Measurements from ENCODE around the gene POLR3GL.

Gene POLR3GL

DNA sequence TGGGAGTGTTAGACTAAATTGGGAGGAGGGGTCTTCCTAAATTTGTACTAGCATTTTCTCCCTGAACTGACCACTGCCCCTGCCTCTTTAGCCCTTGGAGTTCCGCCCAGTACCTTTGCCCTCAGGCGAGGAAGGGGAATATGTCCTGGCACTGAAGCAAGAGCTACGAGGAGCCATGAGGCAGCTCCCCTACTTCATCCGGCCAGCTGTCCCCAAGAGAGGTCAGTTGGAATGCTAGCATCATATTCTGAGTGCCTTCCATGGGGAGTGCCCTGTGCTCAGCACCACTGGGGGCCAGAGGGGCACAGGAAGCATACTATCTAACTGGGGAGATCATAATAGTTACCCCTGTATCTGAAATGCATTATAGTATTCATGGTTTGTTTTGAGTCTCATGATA, 10.7 kb downstream of the POLR3GL start:
- no peak for DNase-seq (ENCODE audit: low read depth)

DNA sequence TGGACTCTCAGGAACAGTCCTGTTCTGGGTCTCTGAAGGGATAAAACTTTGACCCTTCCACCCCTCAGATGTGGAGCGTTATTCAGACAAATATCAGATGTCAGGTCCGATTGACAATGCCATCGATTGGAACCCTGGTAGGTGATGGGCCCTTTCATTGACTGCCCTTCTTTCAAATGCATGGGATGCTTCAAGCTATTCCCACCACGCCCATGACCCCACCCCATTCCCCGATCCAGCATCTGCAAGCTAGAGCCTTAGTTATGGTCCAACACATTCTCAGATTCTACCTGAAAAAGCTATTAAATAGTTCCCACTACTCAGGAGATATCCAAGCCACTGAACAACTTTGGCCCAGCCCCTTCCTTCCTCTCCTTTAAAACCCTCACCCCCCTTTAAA, 12.5 kb downstream of the POLR3GL start:
- DNase-seq (ENCODE audit: low read depth): no peak

DNA sequence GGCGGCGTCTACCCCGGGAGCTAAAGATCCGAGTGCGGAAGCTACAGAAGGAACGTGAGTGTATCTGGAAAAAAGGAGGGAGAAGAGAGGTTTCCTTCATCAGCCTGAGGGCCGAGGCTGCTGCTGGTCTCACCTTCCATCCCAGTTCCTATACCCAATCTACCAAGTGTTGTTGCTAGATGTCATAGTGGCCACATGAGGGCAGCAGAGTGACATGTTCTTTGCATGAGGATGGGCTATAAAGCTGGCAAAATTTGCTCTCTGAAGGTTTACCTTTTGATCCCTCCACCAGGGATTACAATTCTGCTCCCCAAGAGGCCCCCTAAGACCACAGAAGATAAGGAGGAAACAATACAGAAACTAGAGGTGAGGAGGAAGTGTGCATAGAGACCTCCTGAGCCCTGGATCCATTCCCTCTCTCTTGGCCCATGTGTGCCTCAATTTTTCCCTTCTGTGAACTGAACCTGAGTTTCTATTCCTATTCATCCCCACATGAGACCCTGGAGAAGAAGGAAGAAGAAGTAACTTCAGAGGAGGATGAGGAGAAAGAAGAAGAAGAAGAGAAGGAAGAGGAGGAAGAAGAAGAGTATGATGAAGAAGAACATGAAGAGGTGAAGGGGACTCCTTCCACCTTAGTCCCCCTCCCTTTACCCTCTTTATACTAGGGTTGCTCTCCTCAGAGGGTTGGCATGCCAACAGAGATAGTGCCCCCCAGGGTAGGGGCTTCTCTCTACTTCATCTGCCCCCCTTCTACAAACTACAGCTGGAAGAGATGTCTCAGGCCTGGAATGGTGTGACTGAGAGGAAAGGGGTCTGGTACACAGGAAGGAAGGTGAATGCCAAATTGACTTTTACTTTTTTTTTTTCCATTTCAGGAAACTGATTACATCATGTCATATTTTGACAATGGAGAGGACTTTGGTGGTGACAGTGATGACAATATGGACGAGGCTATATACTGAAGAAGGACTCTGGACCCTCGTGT, 13.3 kb downstream of the POLR3GL start:
- peak; percentile 65 for DNase-seq (ENCODE audit: low read depth)

DNA sequence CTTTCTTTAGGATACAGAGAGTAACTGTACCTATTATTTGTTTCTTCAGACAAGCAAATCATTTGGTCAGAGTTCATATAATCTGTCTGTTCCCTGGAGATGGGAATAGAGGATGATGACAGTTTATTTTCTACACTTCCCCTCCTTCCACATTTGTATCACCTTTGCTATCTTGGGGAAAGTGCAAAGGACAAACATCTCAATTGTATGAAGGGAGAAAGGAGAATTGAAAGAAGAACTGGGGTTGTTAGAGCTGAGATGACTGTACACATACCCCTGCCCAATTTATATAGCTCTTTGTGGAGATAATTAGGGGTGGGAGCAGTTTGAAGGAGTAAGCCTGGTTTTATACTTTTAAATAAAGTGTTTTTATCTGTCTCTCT, 14.0 kb downstream of the POLR3GL start:
- DNase-seq (ENCODE audit: low read depth): no peak

DNA sequence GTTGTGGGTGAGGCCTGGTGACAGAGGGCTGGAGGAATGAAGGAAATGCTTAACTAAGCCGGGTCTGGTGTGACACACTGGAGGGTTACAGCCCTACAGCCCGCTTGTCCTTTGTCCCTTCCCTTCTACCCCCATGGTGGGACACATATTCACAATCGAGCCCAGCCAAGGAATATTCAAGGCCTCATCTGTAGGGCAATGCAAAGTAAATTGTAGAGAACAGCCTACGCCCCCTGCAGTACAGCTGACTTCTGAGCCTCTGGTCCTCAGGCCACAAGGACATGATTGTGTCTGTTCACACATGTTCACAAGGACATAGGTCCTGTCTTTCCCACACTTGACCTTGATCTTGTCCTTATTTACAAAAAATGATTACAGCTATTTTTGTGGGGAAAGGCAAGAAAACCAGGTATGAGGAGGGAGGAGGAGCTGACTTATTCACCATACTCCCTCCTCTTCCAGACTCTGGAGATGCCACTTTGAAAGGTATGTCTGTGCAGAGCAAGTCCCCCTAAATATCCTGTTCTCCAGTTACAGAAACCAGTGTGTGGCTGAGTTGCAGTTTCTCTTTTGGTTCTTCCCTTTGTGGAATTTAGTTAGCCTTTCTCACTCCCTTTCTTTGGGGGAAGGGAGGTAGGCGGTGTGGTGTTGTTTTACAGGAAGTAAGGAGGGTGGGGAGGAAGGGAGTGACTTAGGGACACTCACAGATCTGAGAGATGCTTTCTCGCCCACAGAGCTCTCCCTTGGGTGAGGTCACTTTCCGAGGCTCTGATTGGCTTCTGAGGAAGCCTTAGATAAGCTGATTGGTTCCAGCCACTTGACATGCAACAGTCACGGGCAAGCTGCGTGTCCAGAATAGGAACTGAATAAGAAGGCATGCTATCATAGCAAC, 14.6 kb downstream of the POLR3GL start:
- peak; percentile 56 for DNase-seq (ENCODE audit: low read depth)

DNA sequence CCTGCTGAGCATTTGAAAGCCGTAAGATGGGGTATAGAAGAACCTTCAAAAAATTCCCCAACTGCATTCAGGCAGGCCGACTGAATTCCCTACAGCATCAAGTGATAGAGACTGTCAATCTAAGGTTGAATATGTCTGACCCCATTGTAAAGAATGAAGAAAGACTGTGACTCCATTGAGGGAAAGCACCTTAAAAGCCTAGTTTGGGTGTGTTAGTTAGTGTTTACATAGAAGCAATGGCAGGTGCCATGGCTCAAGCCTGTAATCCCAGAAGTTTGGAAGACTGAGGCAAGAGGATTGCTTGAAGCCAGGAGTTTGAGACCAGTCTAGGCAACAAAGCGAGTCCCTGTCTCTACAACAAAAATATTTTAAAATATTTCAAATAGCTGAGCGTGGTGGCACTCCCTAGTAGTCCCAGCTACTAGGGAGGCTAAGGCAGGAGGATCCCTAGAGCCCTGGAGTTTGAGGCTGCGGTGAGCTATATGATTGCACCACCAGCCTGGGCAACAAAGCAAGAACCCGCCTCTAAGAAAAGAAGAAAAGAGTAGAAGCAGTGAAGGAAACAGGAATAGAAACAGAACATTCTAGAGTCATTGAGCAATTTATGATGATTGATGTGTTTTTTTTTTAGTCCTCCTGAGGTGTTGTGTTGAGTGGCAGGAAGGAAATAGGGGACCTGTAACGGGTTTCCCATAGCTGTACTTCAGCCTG, 15.4 kb downstream of the POLR3GL start:
- no peak for DNase-seq (ENCODE audit: low read depth)

DNA sequence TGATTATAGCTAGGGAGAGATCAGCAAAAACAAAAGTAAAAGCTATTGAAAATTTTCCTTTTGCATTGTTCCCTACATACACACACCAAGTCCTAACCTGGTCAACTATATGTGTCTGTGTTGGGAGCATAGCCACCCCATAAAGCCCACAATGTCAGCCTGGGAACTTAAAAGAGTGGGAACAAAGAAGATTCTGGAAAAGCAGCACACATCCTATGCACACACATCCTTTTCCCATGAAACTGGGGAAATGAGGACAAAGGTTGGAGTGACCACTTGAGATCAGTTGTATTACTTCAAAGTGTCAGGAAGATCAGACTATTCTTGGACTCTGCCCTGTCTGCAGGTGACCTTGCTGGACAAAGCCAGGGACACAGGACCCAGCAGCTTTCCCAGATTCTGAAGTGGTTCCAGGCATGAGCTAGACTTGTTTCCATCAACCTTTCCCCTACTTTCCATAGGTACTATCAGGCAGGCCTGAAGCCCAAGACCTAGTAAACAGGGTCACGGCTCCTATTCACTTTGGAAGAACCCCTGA, 16.0 kb downstream of the POLR3GL start:
- DNase-seq (ENCODE audit: low read depth): no peak

DNA sequence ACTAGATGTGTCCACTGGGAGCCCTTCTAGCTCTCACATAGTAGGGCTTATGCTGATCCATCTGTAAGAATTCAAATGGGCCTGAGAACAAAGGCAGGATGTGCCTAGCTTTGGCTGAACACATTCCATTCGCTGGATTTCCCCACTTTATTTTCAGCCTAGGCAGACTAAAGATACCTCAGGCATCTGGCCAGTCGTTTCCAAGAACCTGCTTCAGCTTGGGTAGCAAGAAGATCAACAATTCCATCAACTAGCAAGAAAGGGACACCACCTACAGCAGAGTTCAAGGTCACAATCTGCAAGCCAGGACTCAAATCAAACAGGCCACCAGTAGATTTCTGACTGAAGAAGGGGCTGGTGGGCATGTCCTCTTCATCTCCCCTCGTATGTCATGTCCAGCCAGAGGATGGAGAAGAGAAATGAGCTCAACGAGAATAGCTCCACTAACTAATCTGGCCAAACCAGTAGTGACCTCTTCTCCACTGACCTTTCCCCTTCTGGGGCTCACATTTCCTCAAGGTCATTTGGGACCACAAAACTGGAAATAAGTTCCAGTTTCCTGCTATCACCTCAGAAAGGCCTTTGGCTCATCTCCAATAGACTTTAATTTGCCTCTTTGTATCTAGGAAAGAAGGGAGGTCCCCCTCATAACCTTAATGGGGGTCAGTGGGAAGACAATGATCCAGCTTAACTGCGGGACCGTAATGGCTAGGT, 17.7 kb downstream of the POLR3GL start:
- no peak for DNase-seq (ENCODE audit: low read depth)

DNA sequence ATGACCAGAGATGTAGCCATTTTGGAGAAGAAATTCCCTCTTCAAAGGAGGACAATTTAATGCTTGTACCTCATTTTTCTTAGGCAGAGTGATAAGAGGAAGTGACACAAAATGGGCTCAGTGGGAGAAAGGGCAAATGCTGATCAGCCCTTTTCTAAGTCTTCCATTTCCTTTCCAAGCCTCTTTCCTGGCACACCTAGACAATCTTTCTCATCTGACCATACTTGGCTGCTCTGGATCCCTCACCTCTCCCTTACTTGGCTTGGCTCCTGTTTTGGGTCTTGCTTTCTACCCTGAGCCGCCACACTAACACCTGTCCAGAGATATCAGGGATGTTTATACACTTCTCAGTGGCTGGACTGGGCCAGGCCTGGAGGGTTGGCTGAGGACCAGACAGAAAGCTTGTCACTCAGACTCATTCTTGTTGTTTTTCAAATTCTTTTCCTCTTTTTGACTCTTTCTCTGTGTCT, 18.8 kb downstream of the POLR3GL start:
- no peak for DNase-seq (ENCODE audit: low read depth)

DNA sequence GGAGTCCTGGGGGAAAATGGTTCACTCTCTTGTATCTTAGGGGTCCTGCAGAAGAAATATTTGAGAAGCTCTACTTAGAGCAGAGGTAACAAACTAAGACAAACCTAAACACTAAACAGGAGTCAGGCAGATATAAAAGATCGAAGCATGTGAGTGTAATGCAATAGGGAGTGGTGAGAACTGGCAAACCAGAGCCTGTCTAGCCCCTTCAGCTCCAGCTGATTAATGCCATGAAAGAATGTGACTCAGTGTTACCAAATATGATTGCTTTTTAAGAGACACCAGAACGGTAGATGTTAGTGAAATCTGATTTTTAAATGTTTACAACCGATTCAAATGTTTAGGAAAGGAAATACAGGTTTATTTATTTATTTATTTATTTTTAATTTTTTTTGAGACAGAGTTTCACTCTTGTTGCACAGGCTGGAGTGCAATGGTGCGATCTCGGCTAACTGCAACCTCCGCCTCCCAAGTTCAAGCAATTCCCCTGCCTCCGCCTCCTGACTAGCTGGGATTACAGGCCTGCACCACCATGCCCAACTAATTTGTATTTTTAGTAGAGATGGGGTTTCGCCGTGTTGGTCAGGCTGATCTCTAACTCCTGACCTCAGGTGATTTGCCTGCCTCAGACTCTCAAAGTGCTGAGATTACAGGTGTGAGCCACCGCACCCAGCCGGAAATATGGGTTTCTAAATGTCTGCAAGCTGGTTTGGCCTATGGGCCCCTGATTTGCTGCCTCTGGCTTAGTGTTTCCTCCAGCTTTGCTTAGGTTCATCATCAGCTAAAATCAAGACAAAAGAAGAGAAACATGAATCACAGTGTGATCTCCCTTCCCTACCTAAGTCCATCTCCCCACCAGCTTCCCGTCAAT, 19.7 kb downstream of the POLR3GL start:
- no peak for DNase-seq (ENCODE audit: low read depth)

DNA sequence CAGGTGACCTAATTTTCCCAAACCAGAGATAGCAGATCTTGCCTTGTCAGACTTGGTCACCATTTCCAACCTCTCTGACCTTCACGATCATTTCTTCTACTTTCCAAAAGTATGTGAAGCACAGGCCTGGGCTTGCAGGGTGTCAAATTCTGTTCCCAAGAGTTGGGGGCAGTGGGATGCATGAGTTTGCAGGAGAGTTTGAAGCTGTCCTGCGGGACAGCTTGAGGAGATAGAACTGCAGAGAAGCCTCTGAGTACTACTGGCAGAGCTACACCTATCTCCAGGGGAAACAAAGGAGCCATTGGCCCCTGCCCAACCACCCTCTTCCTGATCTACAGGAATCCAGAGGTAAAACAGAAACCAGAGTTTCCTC, 20.6 kb downstream of the POLR3GL start:
- no peak for DNase-seq (ENCODE audit: low read depth)

DNA sequence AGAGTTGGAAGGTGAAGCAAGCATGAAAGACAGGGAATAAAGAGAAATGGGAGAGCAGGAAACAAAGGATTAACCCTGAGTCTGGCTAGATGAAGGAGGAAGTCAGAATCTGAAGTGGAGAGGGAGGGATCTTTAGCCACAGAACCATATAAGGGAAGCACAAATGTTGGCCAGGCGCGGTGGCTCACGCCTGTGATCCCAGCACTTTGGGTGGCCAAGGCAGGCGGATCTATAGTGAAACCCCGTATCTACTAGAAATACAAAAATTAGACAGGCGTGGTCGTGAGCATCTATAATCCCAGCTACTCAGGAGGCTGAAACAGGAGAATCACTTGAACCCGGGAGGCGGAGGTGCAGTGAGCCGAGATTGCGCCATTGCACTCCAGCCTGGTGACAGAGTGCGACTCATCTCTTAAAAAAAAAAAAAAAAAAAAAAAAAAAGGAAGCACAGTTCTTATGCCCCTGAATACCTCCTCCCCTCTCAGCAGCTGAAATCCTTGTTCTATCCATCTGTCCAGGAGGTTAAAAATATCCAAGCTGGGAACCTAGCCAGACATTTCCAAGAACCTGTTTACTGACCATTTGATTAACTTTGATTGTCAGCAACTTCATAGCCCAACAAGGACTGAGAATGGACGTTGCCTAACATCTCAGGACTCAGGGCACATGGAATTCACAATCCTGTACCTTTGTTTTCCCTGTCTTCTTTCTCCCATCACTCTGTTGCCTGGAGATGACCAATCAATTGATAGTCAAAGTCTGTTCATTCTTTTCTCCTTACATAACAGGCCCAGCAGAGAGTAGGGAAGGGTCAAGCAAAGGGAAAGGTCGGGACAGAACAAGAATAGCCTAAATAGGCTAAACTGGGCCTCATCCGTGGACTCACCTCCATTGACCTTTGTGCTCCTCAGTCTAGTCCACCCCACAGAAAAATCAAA, 21.3 kb downstream of the POLR3GL start:
- no peak for DNase-seq (ENCODE audit: low read depth)

DNA sequence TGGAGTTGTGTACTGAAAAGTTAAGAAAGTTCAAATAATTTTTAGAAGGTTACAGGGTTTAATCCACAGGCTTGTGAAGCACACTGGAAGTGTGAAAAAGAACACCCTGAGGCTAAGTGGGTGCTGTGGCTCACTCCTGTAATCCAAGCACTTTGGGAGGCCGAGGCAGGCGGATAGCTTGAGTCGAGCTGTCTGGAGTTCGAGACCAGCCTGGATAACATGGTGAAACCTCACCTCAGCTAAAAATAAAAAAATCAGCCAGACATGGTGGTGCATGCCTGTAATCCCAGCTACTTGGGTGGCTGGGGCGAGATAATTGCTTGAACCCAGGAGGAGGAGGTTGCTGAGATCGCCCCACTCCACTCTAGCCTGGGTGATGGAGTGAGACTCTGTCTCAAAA, 22.1 kb downstream of the POLR3GL start:
- DNase-seq (ENCODE audit: low read depth): no peak

DNA sequence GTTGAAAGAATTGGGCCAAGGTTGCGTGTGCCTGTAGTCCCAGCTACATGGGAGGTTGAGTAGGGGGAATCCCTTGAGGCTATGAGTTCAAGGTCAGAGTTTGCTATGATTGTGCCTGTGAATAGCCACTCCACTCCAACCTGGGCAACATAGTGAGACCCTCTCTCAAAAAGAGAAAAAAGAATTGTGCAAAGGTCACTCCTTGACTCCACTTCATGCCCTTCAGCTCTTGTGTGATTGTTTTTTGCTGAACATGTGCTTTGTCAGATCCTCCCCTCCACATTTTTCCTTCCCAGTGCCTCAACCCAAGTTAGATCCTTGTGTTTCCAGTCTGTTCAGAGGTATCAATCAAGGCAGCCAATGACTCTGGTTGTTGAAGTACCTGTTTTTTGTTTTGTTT, 23.4 kb downstream of the POLR3GL start:
- DNase-seq (ENCODE audit: low read depth): no peak

DNA sequence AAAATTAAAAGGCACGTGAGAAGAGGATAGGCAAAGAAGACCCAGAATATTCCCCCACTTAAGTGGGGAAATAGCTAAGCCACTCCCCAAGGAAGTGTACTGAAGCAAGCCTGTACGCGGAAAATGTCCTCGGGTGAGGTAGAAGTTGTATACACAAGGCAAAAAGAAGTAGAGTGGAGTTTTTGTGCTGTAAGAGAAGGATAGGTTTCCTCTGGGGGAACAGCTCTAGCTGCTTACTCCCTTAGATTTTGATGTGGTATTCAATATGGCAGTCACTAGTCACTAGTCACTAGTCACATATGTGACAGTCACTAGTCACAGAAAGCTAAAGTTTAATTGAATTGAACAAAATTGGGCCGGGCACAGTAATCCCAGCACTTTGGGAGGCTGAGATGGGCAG, 24.3 kb downstream of the POLR3GL start:
- DNase-seq (ENCODE audit: low read depth): no peak

DNA sequence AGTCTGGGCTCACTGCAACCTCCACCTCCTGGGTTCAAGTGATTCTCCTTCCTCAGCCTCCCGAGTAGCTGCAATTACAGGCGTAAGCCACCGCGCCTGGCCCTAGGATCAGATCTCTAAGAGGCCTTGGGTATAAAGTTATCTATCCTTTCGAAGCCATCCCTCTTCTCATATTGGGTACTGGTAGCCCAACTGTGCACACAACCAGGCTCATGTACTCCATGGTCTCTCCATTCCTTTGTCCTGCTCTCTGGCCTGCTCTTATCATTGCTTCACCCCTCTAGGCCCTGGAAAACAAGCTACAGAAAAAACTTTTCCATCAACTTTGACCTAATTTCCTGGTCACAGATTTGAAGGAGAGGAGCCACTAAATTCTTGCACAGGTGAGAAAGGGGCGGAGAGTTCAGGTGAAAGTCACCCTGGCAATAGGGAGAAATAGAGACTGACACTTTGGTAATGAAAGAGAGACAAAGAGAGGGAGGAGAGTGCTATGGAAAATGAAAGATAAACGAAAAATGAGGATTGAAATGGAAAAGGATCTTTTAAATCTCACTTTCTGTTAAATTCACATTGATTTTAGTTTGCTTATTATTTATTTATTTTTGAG, 25.9 kb downstream of the POLR3GL start:
- DNase-seq (ENCODE audit: low read depth): no peak

DNA sequence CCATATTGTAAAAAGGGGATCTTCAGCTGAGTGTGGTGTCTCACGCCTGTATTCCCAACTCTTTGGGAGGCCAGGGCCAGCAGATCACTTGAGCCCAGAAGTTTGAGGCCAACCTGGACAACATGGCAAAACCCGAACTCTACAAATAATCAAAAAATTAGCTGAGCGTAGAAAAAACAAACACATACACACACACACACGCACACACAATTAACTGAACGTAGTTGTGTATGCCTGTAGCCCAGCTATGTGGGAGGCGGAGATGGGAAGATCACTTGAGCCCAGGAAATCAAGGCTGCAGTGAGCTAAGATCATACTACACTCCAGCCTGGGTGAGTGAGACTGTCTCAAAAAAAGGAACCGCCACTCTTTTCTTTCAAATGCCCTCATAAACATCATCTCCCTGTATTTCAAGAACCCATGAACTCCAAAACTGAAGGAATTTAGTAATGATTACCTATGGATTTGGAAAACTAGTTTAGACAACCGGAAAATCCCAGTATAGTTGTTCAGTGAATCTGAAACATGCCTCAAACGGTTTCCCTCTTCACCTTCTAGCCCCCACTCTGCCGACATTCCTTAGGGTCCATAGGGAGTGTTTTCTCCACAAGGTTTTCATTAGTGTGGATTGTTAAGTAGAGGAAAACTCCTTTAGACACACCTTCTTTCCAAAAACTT, 27.4 kb downstream of the POLR3GL start:
- DNase-seq (ENCODE audit: low read depth): no peak

DNA sequence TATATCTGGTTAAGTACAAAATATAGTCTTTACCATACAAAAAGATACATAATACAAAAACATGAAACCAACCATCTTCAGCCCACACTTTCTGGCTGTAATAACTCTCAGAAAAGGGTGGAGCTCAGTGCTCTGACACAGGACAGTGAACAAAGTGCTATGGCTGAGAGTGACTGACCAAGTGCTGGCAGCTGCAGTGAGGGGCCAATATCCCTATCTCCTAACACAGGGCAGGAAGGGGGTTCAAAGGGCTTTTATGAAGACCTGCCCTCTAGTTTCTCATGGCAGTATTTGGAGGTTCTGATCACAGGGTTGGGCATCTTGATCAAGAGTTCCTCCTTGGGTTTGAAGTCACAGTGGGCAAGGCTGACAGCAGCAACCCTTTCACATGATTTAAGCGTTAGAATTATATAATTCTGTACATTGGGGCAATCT, 28.0 kb downstream of the POLR3GL start:
- DNase-seq (ENCODE audit: low read depth): no peak
